Fibroblast of lung (primary cell): Measurements from ENCODE around the gene KRTAP4-9. TPM values are rescaled to one million over a fixed set of nuclear protein-coding genes. Genes with fewer than 3 reads are reported as not detected.
"Not testable (repeated sequence)": the region's sequence is repeated elsewhere in the genome, so short reads cannot be mapped to it uniquely, and the experiment has no call there.

ENCODE experiments used
- DNase-seq, 2 donors: peaks; one replicate each; pipeline versions ENCODE4 v3.0.0 to v3.0.0-alpha.2; 2010; ENCODE audit warnings: low read depth in 2 of 2
- H2AFZ ChIP-seq: 2 replicates; pipeline ENCODE4 v1.5.1; 2012; ENCODE audit warnings: low read length, control low read depth, inconsistent platforms
- H3K27ac ChIP-seq: 2 replicates; pipeline ENCODE4 v1.5.1; 2011; ENCODE audit warnings: low read length, control low read depth; ENCODE audit not compliant: insufficient read depth
- H3K27me3 ChIP-seq: 2 replicates; pipeline ENCODE4 v1.5.1; 2011; ENCODE audit warnings: mild to moderate bottlenecking, low read length; ENCODE audit not compliant: control insufficient read depth, insufficient read depth
- H3K36me3 ChIP-seq: 2 replicates; pipeline ENCODE4 v1.5.1; 2011; ENCODE audit warnings: low read length; ENCODE audit not compliant: control insufficient read depth, insufficient read depth
- H3K4me1 ChIP-seq: 2 replicates; pipeline ENCODE4 v1.5.1; 2011; ENCODE audit warnings: low read length; ENCODE audit not compliant: control insufficient read depth, insufficient read depth; ENCODE audit errors: extremely low read depth
- H3K4me2 ChIP-seq: 2 replicates; pipeline ENCODE4 v1.5.1; 2011; ENCODE audit warnings: low read length, control low read depth; ENCODE audit not compliant: insufficient read depth; ENCODE audit errors: extremely low read depth
- H3K4me3 ChIP-seq, 4 experiments: fragments of 200-600 bp in 1 of 4; sonication (generic) in 1 of 4; replicated peaks in 1 of 4; 2 replicates each; pipeline ENCODE4 v1.5.1; 2011 to 2016; ENCODE audit warnings: low read length in 4 of 4, low read depth in 3 of 4, mild to moderate bottlenecking in 3 of 4, control low read depth in 2 of 4, inconsistent platforms in 1 of 4, mixed read lengths in 1 of 4; ENCODE audit not compliant: insufficient read depth in 1 of 4; ENCODE audit errors: control extremely low read depth in 1 of 4
- H3K79me2 ChIP-seq: 2 replicates; pipeline ENCODE4 v1.5.1; 2012; ENCODE audit warnings: mild to moderate bottlenecking, low read length, inconsistent platforms; ENCODE audit not compliant: control insufficient read depth, insufficient read depth
- H3K9ac ChIP-seq: 2 replicates; pipeline ENCODE4 v1.5.1; 2011; ENCODE audit warnings: mild to moderate bottlenecking, low read length, control low read depth; ENCODE audit not compliant: insufficient read depth
- H3K9me3 ChIP-seq: 2 replicates; pipeline ENCODE4 v1.5.1; 2012; ENCODE audit warnings: low read depth, low read length; ENCODE audit not compliant: control insufficient read depth, insufficient read depth
- H4K20me1 ChIP-seq: 2 replicates; pipeline ENCODE4 v1.5.1; 2011; ENCODE audit warnings: low read length; ENCODE audit not compliant: control insufficient read depth, insufficient read depth; ENCODE audit errors: extremely low read depth
- EZH2 ChIP-seq: IDR thresholded peaks from 2 replicates; pipeline ENCODE4 v1.5.1; 2012; ENCODE audit warnings: low read length, control low read depth, mild to moderate bottlenecking; ENCODE audit errors: missing control alignments
- polyA plus RNA-seq, 2 donors: library from polyadenylated mRNA; depleted of rRNA in 1 of 2; stranded (reverse) in 1 of 2; unstranded in 1 of 2; fragments of >200 nt; gene quantifications; 2 replicates each; pipeline ENCODE4 v1.2.1, GENCODE V29; 2011 to 2012; ENCODE audit warnings: missing spikeins in 1 of 2
- total RNA-seq: library from RNA; depleted of rRNA; stranded (reverse); fragments of >200 nt; gene quantifications from 2 replicates; pipeline ENCODE4 v1.2.1, GENCODE V29; 2014
- TF ChIP-seq, protein P1 (sequence below), 2 donors: IDR thresholded peaks in 1 of 2; conservative IDR thresholded peaks in 1 of 2; 1 replicate in 1 of 2; 2 replicates in 1 of 2; pipeline ENCODE4 v1.5.1; 2011 to 2012; ENCODE audit warnings: low read length in 2 of 2, control low read depth in 1 of 2, inconsistent platforms in 1 of 2, low read depth in 1 of 2, mild to moderate bottlenecking in 1 of 2

KRTAP4-9 gene
- total and polyA plus RNA-seq, 2 donors (not counting 1 experiment from before 2014, with no cell fraction given) = not detected

DNA sequence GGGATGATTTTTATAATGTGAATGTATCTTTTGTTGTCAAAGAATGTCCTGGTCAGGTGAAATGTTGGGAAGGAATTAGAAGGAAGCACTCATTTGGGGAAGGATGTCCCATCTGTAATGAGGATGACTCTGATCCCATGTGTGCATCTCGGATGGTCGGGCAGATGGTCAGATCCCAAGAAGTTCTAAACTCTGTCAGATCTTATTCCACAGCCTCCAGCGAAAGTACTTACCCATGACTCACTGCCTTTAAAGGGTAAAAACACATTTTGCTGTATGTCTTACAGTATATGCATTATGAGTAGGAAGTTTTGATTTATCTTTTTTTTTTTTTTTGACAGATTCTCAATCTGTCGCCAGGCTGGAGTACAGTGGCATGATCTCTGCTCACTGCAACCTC, 13.5 kb downstream of the KRTAP4-9 start:
- Histone ChIP-seq H3K27ac (no peak overlapping the region), H3K9me3 (no peaks in the 10 kb centered on the region), H3K36me3 (no peaks in the 10 kb centered on the region), H3K79me2 (no peaks in the 10 kb centered on the region), H3K9ac (no peak overlapping the region), H3K4me2 (no peak overlapping the region), H3K27me3 (no peaks in the 10 kb centered on the region), H2AFZ (no peak overlapping the region), H3K4me1 (no peaks in the 10 kb centered on the region), H4K20me1 (no peaks in the 10 kb centered on the region), H3K4me3 (no peak overlapping the region)
- TF ChIP-seq, protein P1, sequence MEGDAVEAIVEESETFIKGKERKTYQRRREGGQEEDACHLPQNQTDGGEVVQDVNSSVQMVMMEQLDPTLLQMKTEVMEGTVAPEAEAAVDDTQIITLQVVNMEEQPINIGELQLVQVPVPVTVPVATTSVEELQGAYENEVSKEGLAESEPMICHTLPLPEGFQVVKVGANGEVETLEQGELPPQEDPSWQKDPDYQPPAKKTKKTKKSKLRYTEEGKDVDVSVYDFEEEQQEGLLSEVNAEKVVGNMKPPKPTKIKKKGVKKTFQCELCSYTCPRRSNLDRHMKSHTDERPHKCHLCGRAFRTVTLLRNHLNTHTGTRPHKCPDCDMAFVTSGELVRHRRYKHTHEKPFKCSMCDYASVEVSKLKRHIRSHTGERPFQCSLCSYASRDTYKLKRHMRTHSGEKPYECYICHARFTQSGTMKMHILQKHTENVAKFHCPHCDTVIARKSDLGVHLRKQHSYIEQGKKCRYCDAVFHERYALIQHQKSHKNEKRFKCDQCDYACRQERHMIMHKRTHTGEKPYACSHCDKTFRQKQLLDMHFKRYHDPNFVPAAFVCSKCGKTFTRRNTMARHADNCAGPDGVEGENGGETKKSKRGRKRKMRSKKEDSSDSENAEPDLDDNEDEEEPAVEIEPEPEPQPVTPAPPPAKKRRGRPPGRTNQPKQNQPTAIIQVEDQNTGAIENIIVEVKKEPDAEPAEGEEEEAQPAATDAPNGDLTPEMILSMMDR (conservative IDR thresholded peaks at IDR 0.05 in 1 of 2, IDR thresholded peaks at IDR 0.05 in 1 of 2; ENCODE audit: low read depth in 1 of 2, low read length in 2 of 2) = no peak
- no peak for TF ChIP-seq EZH2
- DNase-seq = peak in 1 of 2 donors; percentile 18

DNA sequence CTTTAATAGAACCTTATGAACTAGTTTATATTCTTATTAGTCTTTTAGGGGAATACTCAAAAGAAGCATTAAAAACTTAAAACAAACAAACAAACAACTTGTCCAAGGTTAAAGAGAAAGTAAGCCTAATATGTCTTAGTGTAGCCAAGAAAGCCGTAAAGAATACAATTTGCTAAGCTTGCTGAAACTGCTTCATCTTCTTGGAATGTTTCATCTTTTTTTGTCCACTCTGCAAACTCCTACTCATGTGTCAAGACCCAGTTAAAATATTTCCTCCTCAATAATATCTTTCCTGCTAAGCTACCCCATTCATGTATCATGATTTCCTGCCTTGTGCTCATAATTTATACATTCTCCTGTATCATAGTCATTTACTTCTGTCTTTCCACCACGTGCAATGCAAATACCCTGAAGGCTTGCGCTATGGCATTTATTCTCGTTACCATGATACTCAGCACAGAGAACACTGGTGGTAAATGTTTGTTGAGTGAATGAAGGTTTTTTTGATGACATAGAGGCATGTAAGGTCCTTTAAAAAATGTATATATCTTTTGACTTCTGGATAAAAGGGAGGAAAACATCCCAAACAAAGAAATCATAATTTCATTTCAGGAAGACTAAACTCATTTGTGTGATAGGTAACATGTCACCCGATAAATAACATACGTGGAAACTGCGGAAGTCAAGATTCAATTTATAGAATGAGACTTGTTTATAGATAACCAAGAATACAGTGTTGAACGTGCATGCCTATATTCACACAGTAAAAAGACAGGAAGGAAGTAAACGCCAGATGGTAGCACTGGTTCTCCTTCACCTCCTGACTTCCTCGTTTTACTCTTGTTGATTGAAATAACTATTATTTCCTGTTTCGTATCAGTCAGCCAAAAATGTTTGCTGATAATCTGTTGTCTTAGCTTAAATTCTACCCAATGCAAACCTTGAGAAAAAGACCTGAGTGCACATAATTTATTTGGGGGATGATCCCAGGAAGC, 14.8 kb downstream of the KRTAP4-9 start:
- not testable (repeated sequence) for H3K79me2 ChIP-seq, H3K27ac ChIP-seq, H3K36me3 ChIP-seq, H3K27me3 ChIP-seq, H3K9me3 ChIP-seq, DNase-seq, H2AFZ ChIP-seq, H3K9ac ChIP-seq, H3K4me2 ChIP-seq, H3K4me3 ChIP-seq, H3K4me1 ChIP-seq, H4K20me1 ChIP-seq

DNA sequence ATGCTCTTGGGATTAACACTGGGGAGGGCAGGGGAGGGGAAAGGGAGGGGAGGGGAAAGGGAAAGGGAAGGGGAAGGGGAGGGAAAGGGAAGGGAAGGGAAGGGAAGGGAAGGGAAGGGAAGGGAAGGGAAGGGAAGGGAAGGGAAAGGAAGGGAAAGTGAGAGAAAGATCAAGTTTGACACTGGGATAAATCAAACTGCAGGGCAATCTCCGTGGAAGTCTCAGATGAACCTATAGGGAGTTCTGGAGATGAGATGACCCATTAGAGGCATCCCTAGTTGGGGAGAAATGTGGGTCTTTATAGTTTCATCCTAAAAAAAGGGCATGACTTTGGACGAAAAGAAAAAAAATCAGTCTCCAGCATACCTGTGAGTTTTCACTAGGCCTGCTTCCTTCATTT, 16.6 kb downstream of the KRTAP4-9 start:
- H3K9ac ChIP-seq = no peak overlapping the region
- no peaks in the 10 kb centered on the region for H3K79me2 ChIP-seq
- H3K4me1 ChIP-seq = no peaks in the 10 kb centered on the region
- no peak for DNase-seq
- H3K27ac ChIP-seq = no peak overlapping the region
- H3K4me2 ChIP-seq = no peak overlapping the region
- no peaks in the 10 kb centered on the region for H4K20me1 ChIP-seq
- no peaks in the 10 kb centered on the region for H3K27me3 ChIP-seq
- H3K4me3 ChIP-seq = no peak overlapping the region
- H2AFZ ChIP-seq = no peak overlapping the region
- H3K36me3 ChIP-seq = no peaks in the 10 kb centered on the region
- TF ChIP-seq, protein P1 (conservative IDR thresholded peaks at IDR 0.05 in 1 of 2, IDR thresholded peaks at IDR 0.05 in 1 of 2; ENCODE audit: low read depth in 1 of 2, low read length in 2 of 2) = no peak
- TF ChIP-seq EZH2 = no peak
- no peaks in the 10 kb centered on the region for H3K9me3 ChIP-seq

DNA sequence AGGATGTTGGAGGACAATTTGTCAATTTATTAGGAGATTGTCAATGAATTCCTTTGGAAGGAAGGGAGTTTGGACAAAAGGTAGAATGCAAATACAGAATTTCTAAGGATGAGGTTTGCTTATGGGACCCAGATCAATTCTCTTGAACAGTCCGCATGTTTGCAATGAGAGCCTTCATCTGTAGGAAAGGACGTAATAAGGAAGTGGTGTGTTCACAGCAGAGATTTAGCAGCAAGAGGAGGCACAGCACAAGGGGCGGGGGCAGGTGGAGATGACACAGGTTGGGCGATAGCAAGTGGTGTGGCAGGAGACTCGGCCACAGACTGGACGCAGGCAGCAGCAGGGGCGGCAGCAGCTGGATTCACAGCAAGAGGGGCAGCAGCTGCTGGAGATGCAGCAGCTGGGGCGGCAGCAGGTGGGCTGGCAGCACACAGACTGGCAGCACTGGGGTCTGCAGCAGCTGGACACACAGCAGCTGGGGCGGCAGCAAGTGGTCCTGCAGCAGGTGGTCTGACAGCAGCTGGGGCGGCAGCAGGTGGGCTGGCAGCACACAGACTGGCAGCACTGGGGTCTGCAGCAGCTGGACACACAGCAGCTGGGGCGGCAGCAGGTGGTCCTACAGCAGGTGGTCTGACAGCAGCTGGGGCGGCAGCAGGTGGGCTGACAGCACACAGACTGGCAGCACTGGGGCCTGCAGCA, 18.3 kb downstream of the KRTAP4-9 start:
- not testable (repeated sequence) for H3K27me3 ChIP-seq, H3K36me3 ChIP-seq, DNase-seq, H3K4me3 ChIP-seq, H3K9ac ChIP-seq, H4K20me1 ChIP-seq, H3K4me2 ChIP-seq, H3K79me2 ChIP-seq, H3K9me3 ChIP-seq, H3K4me1 ChIP-seq, H2AFZ ChIP-seq, H3K27ac ChIP-seq

DNA sequence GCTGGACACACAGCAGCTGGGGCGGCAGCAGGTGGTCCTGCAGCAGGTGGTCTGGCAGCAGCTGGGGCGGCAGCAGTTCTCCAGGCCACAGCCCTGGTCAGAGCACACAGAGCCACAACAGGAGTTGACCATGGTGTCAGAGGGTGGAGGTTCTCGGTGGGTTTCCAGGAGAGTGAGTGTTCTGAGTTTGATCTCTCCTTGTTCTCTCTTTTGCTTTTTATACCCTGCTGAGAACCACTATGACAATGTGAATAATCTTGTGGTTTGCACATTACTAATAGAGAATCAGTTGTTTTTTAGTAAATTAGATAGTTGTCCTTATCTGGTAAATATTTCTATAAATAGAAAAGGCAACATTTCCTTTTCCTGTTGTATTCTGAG, 18.8 kb downstream of the KRTAP4-9 start, which contains the start of gene KRTAP4-12:
TSS of gene KRTAP4-12 (minus strand) at position 192 of the 381 bp plus-strand sequence. CDS start at position 132, 60 bp downstream.
- not testable (repeated sequence) for H3K27me3 ChIP-seq, H4K20me1 ChIP-seq
- peak in 1 of 2 donors; percentile 20 for DNase-seq

More for the DNA sequence above, 18.8 kb downstream of the KRTAP4-9 start, which contains the start of gene KRTAP4-12:
- H3K9me3 ChIP-seq, H3K79me2 ChIP-seq, H3K9ac ChIP-seq, H3K4me2 ChIP-seq, H3K27ac ChIP-seq, H2AFZ ChIP-seq, H3K4me1 ChIP-seq, H3K36me3 ChIP-seq, H3K4me3 ChIP-seq: not testable (repeated sequence)
